Esophagus muscularis mucosa (tissue), 4 donors: ENCODE data around the gene SIPA1L3. TPM values are rescaled to one million over a fixed set of nuclear protein-coding genes. Genes with fewer than 3 reads are reported as not detected.

Source experiments
- DNase-seq: peaks from one replicate; pipeline ENCODE4 v3.0.0-alpha.2; 2017; ENCODE audit errors: extremely low spot score
- H3K27ac ChIP-seq, 4 donors: fragments of 200-600 bp; sonication (generic); replicated peaks in 1 of 4; 1 replicate in 3 of 4; 2 replicates in 1 of 4; pipeline ENCODE4 v1.5.1; 2016 to 2019; ENCODE audit warnings: mild to moderate bottlenecking in 1 of 4
- H3K27me3 ChIP-seq, 4 donors: fragments of 200-600 bp; sonication (generic); one replicate each; pipeline versions ENCODE4 v1.5.1 to v1.6.0; 2016 to 2019
- H3K36me3 ChIP-seq, 4 donors: fragments of 200-600 bp; sonication (generic); one replicate each; pipeline ENCODE4 v1.5.1; 2016 to 2019
- H3K4me1 ChIP-seq, 4 donors: fragments of 200-600 bp; sonication (generic); one replicate each; pipeline ENCODE4 v1.5.1; 2016 to 2019
- H3K4me3 ChIP-seq, 4 donors: fragments of 200-600 bp; sonication (generic); 1 replicate in 2 of 4; 2 replicates in 2 of 4; pipeline ENCODE4 v1.5.1; 2016 to 2019; ENCODE audit warnings: mild to moderate bottlenecking in 4 of 4, moderate library complexity in 1 of 4
- H3K9me3 ChIP-seq, 4 donors: fragments of 200-600 bp; sonication (generic); 1 replicate in 3 of 4; 2 replicates in 1 of 4; pipeline ENCODE4 v1.5.1; 2016 to 2019
- CTCF ChIP-seq, 3 experiments: fragments of 200-600 bp in 2 of 3; fragments of 450-650 bp in 1 of 3; sonication (generic) in 2 of 3; IDR thresholded peaks; one replicate each; pipeline ENCODE4 v1.5.1; 2017 to 2019; ENCODE audit warnings: antibody characterized with exemption in 3 of 3, mild to moderate bottlenecking in 2 of 3, moderate library complexity in 1 of 3
- EP300 ChIP-seq: sonication (generic); formaldehyde crosslinking; IDR thresholded peaks from one replicate; pipeline ENCODE4 v1.6.1; 2017; ENCODE audit warnings: antibody characterized with exemption
- POLR2A ChIP-seq: fragments of 450-650 bp; IDR thresholded peaks from one replicate; pipeline ENCODE4 v1.6.1; 2017; ENCODE audit warnings: antibody characterized with exemption, moderate library complexity, mild to moderate bottlenecking, low read depth
- WGBS: methylation state at CpG from one replicate; pipeline ENCODE4 v1.1.5; 2018; 5-methylcytosine and 5-hydroxymethylcytosine counted together
- intact Hi-C: fragments of 100-400 bp; cut with DNase I; formaldehyde crosslinking; loops from one replicate; pipeline ENCODE4 v1.15.1; 2023
- small RNA-seq, 3 donors: library from RNA; depleted of rRNA; stranded (forward); fragments of <200 nt; gene quantifications; one replicate each; pipeline ENCODE3, GENCODE V24; 2016
- total RNA-seq, 4 donors: library from RNA; depleted of rRNA; stranded (reverse); fragments of >200 nt; gene quantifications; one replicate each; pipeline versions ENCODE4 v1.1.0 to v1.2.1, GENCODE V29; 2016

SIPA1L3 gene
- total RNA-seq, 4 donors from 2014 or later = 10.4 to 17.9 (median 13.2) TPM

GRCh38 chr19:38255383-38256014 lies 348.5 kb downstream of the SIPA1L3 start:
- Histone ChIP-seq H3K4me3 (peak overlapping the region; percentile 66 to 86 (median 70)), H3K27me3 (peaks cover 0 to 8% (median 0%) of the 10 kb centered on the region in 4 donors), H3K4me1 (peaks cover 18 to 57% (median 56%) of the 10 kb centered on the region in 4 donors), H3K36me3 (peaks cover 0 to 7% (median 0%) of the 10 kb centered on the region in 4 donors), H3K27ac (peak overlapping the region; percentile 90 to 96 (median 92)), H3K9me3 (no peaks in the 10 kb centered on the region)
- intact Hi-C loops = no loop called here
- WGBS = 34% methylated on average over 14 of the region's 17 CpGs
- TF ChIP-seq EP300 = no peak
- TF ChIP-seq POLR2A = no peak
- no peak for TF ChIP-seq CTCF (IDR thresholded peaks at IDR 0.05)
- DNase-seq = no peak

Small RNAs within 50 kb of the gene (small RNA-seq; reads per million reads assigned to genes)
- gene RN7SL663P = 0 reads per million in 3 donors

Other genes with a start within 250 kb of the SIPA1L3 start
- 1 to 10 TPM; 2.3 to 8.8 (median 6.7) TPM for gene ZNF607, start 187.4 kb upstream of the SIPA1L3 start, total RNA-seq
- 10 to 100 TPM in 1 of 4 donors, 1 to 10 TPM in 3; 5.8 to 12.1 (median 7.6) TPM for gene ZNF573, start 127.6 kb upstream of the SIPA1L3 start, total RNA-seq
- gene WDR87, start 614 bp upstream of the SIPA1L3 start, total RNA-seq = not detected